ENCODE measurements around the gene CD38. TPM values are rescaled to one million over a fixed set of nuclear protein-coding genes. Genes with fewer than 3 reads are reported as not detected.

CD38 gene
- total and polyA plus RNA-seq, 2 donors (not counting 1 experiment from before 2014, with no cell fraction given): 0.02 TPM; not detected in 1

- Histone ChIP-seq H3K27ac (ENCODE audit: insufficient read depth, low read length) (no peak overlapping the region), H3K4me2 (ENCODE audit: extremely low read depth, insufficient read depth, low read length) (no peak overlapping the region)
- no peak for TF ChIP-seq EZH2 (IDR thresholded peaks at IDR 0.05; ENCODE audit: low read length, missing control alignments)
Measured at GRCh38 chr4:15765391-15765790, 12.7 kb upstream of the CD38 start.

GRCh38 chr4:15765910-15766697 lies 12.0 kb upstream of the CD38 start:
- H3K27ac ChIP-seq (ENCODE audit: insufficient read depth, low read length): no peak overlapping the region
- no peak overlapping the region for H3K9ac ChIP-seq (ENCODE audit: insufficient read depth, low read length)
- H3K4me3 ChIP-seq (replicated peaks in 1 of 4; ENCODE audit: control extremely low read depth in 1 of 4, insufficient read depth in 1 of 4, low read depth in 3 of 4, low read length in 4 of 4): no peak overlapping the region
- H3K27me3 ChIP-seq (ENCODE audit: control insufficient read depth, insufficient read depth, low read length): peaks cover 3% of the 10 kb centered on the region
- H3K4me2 ChIP-seq (ENCODE audit: extremely low read depth, insufficient read depth, low read length): no peak overlapping the region
- H2AFZ ChIP-seq (ENCODE audit: low read length): no peak overlapping the region
- H3K4me1 ChIP-seq (ENCODE audit: control insufficient read depth, extremely low read depth, insufficient read depth, low read length): no peaks in the 10 kb centered on the region
- H3K9me3 ChIP-seq (ENCODE audit: control insufficient read depth, insufficient read depth, low read depth, low read length): no peaks in the 10 kb centered on the region
- DNase-seq (ENCODE audit: low read depth in 2 of 2): no peak
- no peaks in the 10 kb centered on the region for H3K36me3 ChIP-seq (ENCODE audit: control insufficient read depth, insufficient read depth, low read length)
- H3K79me2 ChIP-seq (ENCODE audit: control insufficient read depth, insufficient read depth, low read length): no peaks in the 10 kb centered on the region
- no peaks in the 10 kb centered on the region for H4K20me1 ChIP-seq (ENCODE audit: control insufficient read depth, extremely low read depth, insufficient read depth, low read length)
- TF ChIP-seq CTCF (conservative IDR thresholded peaks at IDR 0.05 in 1 of 2, IDR thresholded peaks at IDR 0.05 in 1 of 2; ENCODE audit: low read depth in 1 of 2, low read length in 2 of 2) (no peak), EZH2 (IDR thresholded peaks at IDR 0.05; ENCODE audit: low read length, missing control alignments) (no peak)

More at GRCh38 chr4:15765391-15765790, 12.7 kb upstream of the CD38 start:
- peaks cover 3% of the 10 kb centered on the region for H3K27me3 ChIP-seq (ENCODE audit: control insufficient read depth, insufficient read depth, low read length)
- H2AFZ ChIP-seq (ENCODE audit: low read length): no peak overlapping the region
- no peaks in the 10 kb centered on the region for H4K20me1 ChIP-seq (ENCODE audit: control insufficient read depth, extremely low read depth, insufficient read depth, low read length)
- no peak overlapping the region for H3K4me3 ChIP-seq (replicated peaks in 1 of 4; ENCODE audit: control extremely low read depth in 1 of 4, insufficient read depth in 1 of 4, low read depth in 3 of 4, low read length in 4 of 4)
- H3K36me3 ChIP-seq (ENCODE audit: control insufficient read depth, insufficient read depth, low read length): no peaks in the 10 kb centered on the region
- no peak overlapping the region for H3K9ac ChIP-seq (ENCODE audit: insufficient read depth, low read length)
- no peak for DNase-seq (ENCODE audit: low read depth in 2 of 2)
- no peaks in the 10 kb centered on the region for H3K4me1 ChIP-seq (ENCODE audit: control insufficient read depth, extremely low read depth, insufficient read depth, low read length)
- no peaks in the 10 kb centered on the region for H3K9me3 ChIP-seq (ENCODE audit: control insufficient read depth, insufficient read depth, low read depth, low read length)
- H3K79me2 ChIP-seq (ENCODE audit: control insufficient read depth, insufficient read depth, low read length): no peaks in the 10 kb centered on the region

- H3K27me3 ChIP-seq (ENCODE audit: control insufficient read depth, insufficient read depth, low read length): peaks cover 3% of the 10 kb centered on the region
- H3K4me3 ChIP-seq (replicated peaks in 1 of 4; ENCODE audit: control extremely low read depth in 1 of 4, insufficient read depth in 1 of 4, low read depth in 3 of 4, low read length in 4 of 4): no peak overlapping the region
- no peak overlapping the region for H3K27ac ChIP-seq (ENCODE audit: insufficient read depth, low read length)
- H3K79me2 ChIP-seq (ENCODE audit: control insufficient read depth, insufficient read depth, low read length): no peaks in the 10 kb centered on the region
- no peak overlapping the region for H2AFZ ChIP-seq (ENCODE audit: low read length)
- no peaks in the 10 kb centered on the region for H3K9me3 ChIP-seq (ENCODE audit: control insufficient read depth, insufficient read depth, low read depth, low read length)
- no peak overlapping the region for H3K9ac ChIP-seq (ENCODE audit: insufficient read depth, low read length)
- TF ChIP-seq EZH2 (IDR thresholded peaks at IDR 0.05; ENCODE audit: low read length, missing control alignments) (no peak), CTCF (conservative IDR thresholded peaks at IDR 0.05 in 1 of 2, IDR thresholded peaks at IDR 0.05 in 1 of 2; ENCODE audit: low read depth in 1 of 2, low read length in 2 of 2) (no peak)
- H3K4me1 ChIP-seq (ENCODE audit: control insufficient read depth, extremely low read depth, insufficient read depth, low read length): no peaks in the 10 kb centered on the region
- H3K4me2 ChIP-seq (ENCODE audit: extremely low read depth, insufficient read depth, low read length): no peak overlapping the region
- H4K20me1 ChIP-seq (ENCODE audit: control insufficient read depth, extremely low read depth, insufficient read depth, low read length): no peaks in the 10 kb centered on the region
- no peaks in the 10 kb centered on the region for H3K36me3 ChIP-seq (ENCODE audit: control insufficient read depth, insufficient read depth, low read length)
- no peak for DNase-seq (ENCODE audit: low read depth in 2 of 2)
Measured at GRCh38 chr4:15766821-15767220, 11.3 kb upstream of the CD38 start.

Data from fibroblast of lung (primary cell).